Measurements from ENCODE around the gene NCKAP5L.

DNA sequence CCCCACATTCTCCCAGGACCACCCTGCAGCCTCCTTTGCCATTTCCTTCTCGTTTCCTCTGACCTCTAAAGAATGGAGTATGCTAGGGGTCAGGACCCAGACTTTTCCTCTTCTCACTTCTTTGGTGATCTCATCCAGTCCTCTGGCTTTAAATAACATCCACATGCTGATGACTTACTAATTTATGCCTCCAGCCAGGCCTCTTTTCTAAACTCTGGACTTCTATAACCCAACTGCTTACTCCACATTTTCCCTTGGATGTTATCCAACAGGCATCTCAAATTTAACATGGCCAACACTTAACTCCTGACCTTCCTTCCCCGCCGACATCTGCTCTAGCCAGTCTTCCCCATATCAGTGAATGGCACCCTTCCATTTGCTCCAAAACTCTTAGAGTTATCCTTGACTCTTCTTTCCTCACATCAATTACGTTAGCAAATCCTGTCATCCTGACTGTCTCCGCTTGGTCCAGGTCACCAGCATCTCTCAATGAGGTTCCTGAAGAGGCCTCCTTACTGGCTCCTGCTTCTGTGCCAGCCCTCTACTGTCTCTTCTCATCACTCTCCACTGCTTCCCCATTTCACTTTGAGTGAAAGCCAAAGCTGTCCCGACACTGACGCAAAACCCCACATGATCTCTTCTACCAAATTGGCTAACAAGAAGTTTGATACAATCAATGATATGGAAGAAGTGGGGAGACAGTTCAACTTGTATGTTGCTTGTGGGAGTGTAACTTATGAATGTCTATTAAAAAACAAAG lies 44.1 kb downstream of the NCKAP5L start:
- no peak for TF ChIP-seq RARB (CRISPR knock-in tag; IDR thresholded peaks at IDR 0.05)
- TF ChIP-seq POLR2A (IDR thresholded peaks at IDR 0.05; ENCODE audit: low read length) = no peak
- TF ChIP-seq, protein P1, sequence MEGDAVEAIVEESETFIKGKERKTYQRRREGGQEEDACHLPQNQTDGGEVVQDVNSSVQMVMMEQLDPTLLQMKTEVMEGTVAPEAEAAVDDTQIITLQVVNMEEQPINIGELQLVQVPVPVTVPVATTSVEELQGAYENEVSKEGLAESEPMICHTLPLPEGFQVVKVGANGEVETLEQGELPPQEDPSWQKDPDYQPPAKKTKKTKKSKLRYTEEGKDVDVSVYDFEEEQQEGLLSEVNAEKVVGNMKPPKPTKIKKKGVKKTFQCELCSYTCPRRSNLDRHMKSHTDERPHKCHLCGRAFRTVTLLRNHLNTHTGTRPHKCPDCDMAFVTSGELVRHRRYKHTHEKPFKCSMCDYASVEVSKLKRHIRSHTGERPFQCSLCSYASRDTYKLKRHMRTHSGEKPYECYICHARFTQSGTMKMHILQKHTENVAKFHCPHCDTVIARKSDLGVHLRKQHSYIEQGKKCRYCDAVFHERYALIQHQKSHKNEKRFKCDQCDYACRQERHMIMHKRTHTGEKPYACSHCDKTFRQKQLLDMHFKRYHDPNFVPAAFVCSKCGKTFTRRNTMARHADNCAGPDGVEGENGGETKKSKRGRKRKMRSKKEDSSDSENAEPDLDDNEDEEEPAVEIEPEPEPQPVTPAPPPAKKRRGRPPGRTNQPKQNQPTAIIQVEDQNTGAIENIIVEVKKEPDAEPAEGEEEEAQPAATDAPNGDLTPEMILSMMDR (IDR thresholded peaks at IDR 0.05) = no peak
- no peak for TF ChIP-seq MAZ (IDR thresholded peaks at IDR 0.05; ENCODE audit: borderline replicate concordance, low read depth, low read length)
- TF ChIP-seq CEBPB (IDR thresholded peaks at IDR 0.05) = no peak
- TF ChIP-seq, protein P2, sequence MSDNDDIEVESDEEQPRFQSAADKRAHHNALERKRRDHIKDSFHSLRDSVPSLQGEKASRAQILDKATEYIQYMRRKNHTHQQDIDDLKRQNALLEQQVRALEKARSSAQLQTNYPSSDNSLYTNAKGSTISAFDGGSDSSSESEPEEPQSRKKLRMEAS (IDR thresholded peaks at IDR 0.05) = no peak
- TF ChIP-seq RFX5 (IDR thresholded peaks at IDR 0.05) = no peak
- no peak for TF ChIP-seq ESRRA (IDR thresholded peaks at IDR 0.05; ENCODE audit: borderline replicate concordance, low read length)

Data from A549 (cell line).